Endothelial cell of umbilical vein (primary cell): Measurements from ENCODE around the gene MAMDC4. TPM values are rescaled to one million over a fixed set of nuclear protein-coding genes. Genes with fewer than 3 reads are reported as not detected.

Source experiments
- BruUV-seq: library from RNA; stranded (reverse); fragments of 400-500 nt; replicated peaks from 2 replicates; lab custom pipeline; 2021; lab: Mats Ljungman, UMichigan
- CTCF ChIA-PET: fragments of 300-600, 350-600 bp; sonication (Branson Sonifier 250); formaldehyde crosslinking; loops from one replicate; lab custom pipeline; 2021; ENCODE audit warnings: antibody characterized with exemption, inconsistent platforms; lab: Charles Lee
- POLR2A ChIA-PET: fragments of 300-600, 350-600 bp; sonication (Branson Sonifier 250); formaldehyde crosslinking; loops from one replicate; lab custom pipeline; 2021; ENCODE audit warnings: antibody characterized with exemption, inconsistent platforms; lab: Charles Lee
- DNase-seq: peaks from one replicate; pipeline ENCODE4 v3.0.0-alpha.2; 2011; ENCODE audit warnings: low read depth, low spot score
- FAIRE-seq: peaks from 2 replicates; lab custom pipeline; 2011; peaks lifted over from hg19 to GRCh38; lab: Jason Lieb, UNC
- H2AFZ ChIP-seq: 2 replicates; pipeline ENCODE4 v1.6.0; 2012; ENCODE audit warnings: low read depth, low read length, control low read depth, inconsistent platforms
- H3K27ac ChIP-seq: 2 replicates; pipeline ENCODE4 v1.5.1; 2011; ENCODE audit warnings: low read depth, mild to moderate bottlenecking, control low read depth, low read length, moderate library complexity; ENCODE audit not compliant: insufficient read depth
- H3K27me3 ChIP-seq, 2 experiments: 2 replicates each; pipeline versions ENCODE4 v1.6.0 to v1.6.1; 2011; ENCODE audit warnings: low read length in 2 of 2, mixed read lengths in 1 of 2; ENCODE audit not compliant: control insufficient read depth in 2 of 2, insufficient read depth in 2 of 2
- H3K36me3 ChIP-seq, 2 experiments: 2 replicates in 1 of 2; 3 replicates in 1 of 2; pipeline ENCODE4 v1.5.1; 2011; ENCODE audit warnings: low read length in 2 of 2, mild to moderate bottlenecking in 1 of 2, moderate library complexity in 1 of 2; ENCODE audit not compliant: control insufficient read depth in 2 of 2, insufficient read depth in 2 of 2; ENCODE audit errors: extremely low read depth in 1 of 2
- H3K4me1 ChIP-seq: 3 replicates; pipeline ENCODE4 v1.5.1; 2011; ENCODE audit warnings: mild to moderate bottlenecking, low read length; ENCODE audit not compliant: control insufficient read depth, insufficient read depth; ENCODE audit errors: extremely low read depth
- H3K4me2 ChIP-seq: 2 replicates; pipeline ENCODE4 v1.6.1; 2011; ENCODE audit warnings: low read length, control low read depth, mixed read lengths; ENCODE audit not compliant: insufficient read depth
- H3K4me3 ChIP-seq, 3 experiments: fragments of 200-600 bp in 1 of 3; sonication (generic), shearing (Covaris generic) in 1 of 3; replicated peaks in 1 of 3; 2 replicates each; pipeline ENCODE4 v1.5.1; 2011 to 2016; ENCODE audit warnings: control low read depth in 3 of 3, low read length in 3 of 3, mild to moderate bottlenecking in 2 of 3, inconsistent platforms in 1 of 3, low read depth in 1 of 3, moderate library complexity in 1 of 3; ENCODE audit not compliant: insufficient read depth in 1 of 3
- H3K79me2 ChIP-seq: 2 replicates; pipeline ENCODE4 v1.6.0; 2012; ENCODE audit warnings: low read length, inconsistent platforms; ENCODE audit not compliant: control insufficient read depth, insufficient read depth
- H3K9ac ChIP-seq: replicated peaks from 2 replicates; pipeline ENCODE3; 2011; ENCODE audit warnings: low read length, control low read depth; ENCODE audit not compliant: insufficient read depth; ENCODE audit errors: extremely low read depth
- H3K9me1 ChIP-seq: replicated peaks from 3 replicates; pipeline ENCODE4 v1.6.0; 2011; ENCODE audit warnings: mild to moderate bottlenecking, low read length; ENCODE audit not compliant: control insufficient read depth, insufficient read depth; ENCODE audit errors: extremely low read depth
- H3K9me3 ChIP-seq: replicated peaks from 2 replicates; pipeline ENCODE4 v1.5.1; 2012; ENCODE audit warnings: low read length, inconsistent platforms; ENCODE audit not compliant: control insufficient read depth, insufficient read depth
- H4K20me1 ChIP-seq: replicated peaks from 2 replicates; pipeline ENCODE3; 2011; ENCODE audit warnings: mild to moderate bottlenecking, low read length; ENCODE audit not compliant: control insufficient read depth, insufficient read depth; ENCODE audit errors: extremely low read depth
- CTCF ChIP-seq, 2 donors: IDR thresholded peaks; 1 replicate in 1 of 2; 2 replicates in 1 of 2; pipeline ENCODE4 v1.5.1; 2011; ENCODE audit warnings: low read length in 2 of 2, mild to moderate bottlenecking in 2 of 2, moderate library complexity in 2 of 2, control low read depth in 1 of 2, inconsistent platforms in 1 of 2, low read depth in 1 of 2; ENCODE audit not compliant: insufficient read depth in 1 of 2; ENCODE audit errors: extremely low read depth in 1 of 2
- EZH2 ChIP-seq: IDR thresholded peaks from 2 replicates; pipeline ENCODE4 v1.6.1; 2012; ENCODE audit warnings: borderline replicate concordance, low read depth, mild to moderate bottlenecking, moderate library complexity, low read length, inconsistent platforms; ENCODE audit not compliant: severe bottlenecking
- FOS ChIP-seq: IDR thresholded peaks from 2 replicates; pipeline ENCODE4 v1.6.1; 2011; ENCODE audit warnings: mild to moderate bottlenecking, low read length, moderate library complexity, borderline replicate concordance; ENCODE audit not compliant: insufficient read depth
- GATA2 ChIP-seq: IDR thresholded peaks from 2 replicates; pipeline ENCODE4 v1.7.0; 2011; ENCODE audit warnings: low read depth, mild to moderate bottlenecking, moderate library complexity, mixed read lengths, low read length; ENCODE audit not compliant: insufficient read length, insufficient read depth
- JUN ChIP-seq: IDR thresholded peaks from 2 replicates; pipeline ENCODE4 v1.6.1; 2011; ENCODE audit warnings: borderline replicate concordance, low read depth; ENCODE audit not compliant: insufficient read length, insufficient read depth
- MAX ChIP-seq: IDR thresholded peaks from 2 replicates; pipeline ENCODE4 v1.6.1; 2011; ENCODE audit not compliant: insufficient read depth, insufficient read length
- MYC ChIP-seq: IDR thresholded peaks from one replicate; pipeline ENCODE4 v1.6.1; 2011; ENCODE audit warnings: mild to moderate bottlenecking, low read depth, low read length
- POLR2A ChIP-seq: IDR thresholded peaks from 2 replicates; pipeline ENCODE4 v1.6.1; 2012; ENCODE audit warnings: low read depth, mild to moderate bottlenecking, control low read depth, low read length
- POLR2AphosphoS5 ChIP-seq: IDR thresholded peaks from 2 replicates; pipeline ENCODE4 v1.6.1; 2012; ENCODE audit warnings: low read depth, mild to moderate bottlenecking, control low read depth, low read length, moderate library complexity; ENCODE audit not compliant: insufficient read depth
- dilution Hi-C: fragments of 300-500 bp; cut with MboI; formaldehyde crosslinking; loops from one replicate; pipeline ENCODE4 v1.15.0; 2019; ENCODE audit warnings: low sequenced_read_pairs; ENCODE audit not compliant: extremely low pct_ligation_motif_present
- intact Hi-C: fragments of 100-400 bp; cut with micrococcal nuclease; formaldehyde crosslinking; loops from one replicate; pipeline ENCODE4 v1.10.0; 2022
- polyA plus RNA-seq, 4 experiments: library from polyadenylated mRNA; depleted of rRNA in 3 of 4; stranded (reverse) in 3 of 4; unstranded in 1 of 4; fragments of >200 nt; gene quantifications; 2 replicates each; pipeline versions ENCODE4 v1.2.1 to v1.2.3, GENCODE V29; 2011 to 2012; ENCODE audit warnings: missing spikeins in 1 of 4
- total RNA-seq: library from RNA; stranded (reverse); gene quantifications from 2 replicates; pipeline ENCODE4 v1.2.3, GENCODE V29; 2021

MAMDC4 gene
- total and polyA plus RNA-seq, 2 donors (not counting 3 experiments of a cell fraction or from before 2014, with no cell fraction given): 3.6 to 7.2 TPM

- intact Hi-C loops: no loop called here
- no peaks in the 10 kb centered on the region for H3K9me1 ChIP-seq
- no peaks in the 10 kb centered on the region for H4K20me1 ChIP-seq
- H3K9me3 ChIP-seq: no peaks in the 10 kb centered on the region
- no peak for DNase-seq
- H3K79me2 ChIP-seq: peaks cover 26% of the 10 kb centered on the region
- ChIA-PET POLR2A (no interaction called here), CTCF (no interaction called here)
- H3K27ac ChIP-seq: no peak overlapping the region
- BruUV-seq: no TSS peak
- H3K36me3 ChIP-seq: peaks cover 2 to 13% of the 10 kb centered on the region in 2 experiments
- no peak for FAIRE-seq
- no peaks in the 10 kb centered on the region for H3K27me3 ChIP-seq
- H3K4me1 ChIP-seq: peaks cover 14% of the 10 kb centered on the region
- no peak overlapping the region for H2AFZ ChIP-seq
- dilution Hi-C loops: no loop called here
- TF ChIP-seq POLR2AphosphoS5: no peak
- no peak for TF ChIP-seq FOS
- no peak for TF ChIP-seq JUN
- no peak for TF ChIP-seq CTCF (IDR thresholded peaks at IDR 0.05; ENCODE audit: extremely low read depth in 1 of 2, insufficient read depth in 1 of 2, low read depth in 1 of 2, low read length in 2 of 2)
- TF ChIP-seq GATA2: no peak
- no peak for TF ChIP-seq EZH2
- TF ChIP-seq POLR2A: no peak
- TF ChIP-seq MAX: no peak
- TF ChIP-seq MYC: no peak
- H3K4me3 ChIP-seq: no peak overlapping the region
- no peak overlapping the region for H3K9ac ChIP-seq
- H3K4me2 ChIP-seq: no peak overlapping the region
Measured at GRCh38 chr9:136898483-136899100, 46.4 kb downstream of the MAMDC4 start.
